IgD-negative memory B cell (primary cell): ENCODE data around the gene MEGF6. TPM values are rescaled to one million over a fixed set of nuclear protein-coding genes. Genes with fewer than 3 reads are reported as not detected.
"Not testable (repeated sequence)": the region's sequence is repeated elsewhere in the genome, so short reads cannot be mapped to it uniquely, and the experiment has no call there.

ENCODE experiments used
- H3K27ac Mint-ChIP-seq, 3 donors: one replicate each; pipeline ENCODE4 v1.8.0; 2020 to 2022; ENCODE audit warnings: mild to moderate bottlenecking in 3 of 3, mixed read lengths in 3 of 3, moderate library complexity in 1 of 3
- H3K27me3 Mint-ChIP-seq: one replicate; pipeline ENCODE4 v1.8.0; 2021; ENCODE audit warnings: mixed read lengths
- H3K36me3 Mint-ChIP-seq: one replicate; pipeline ENCODE4 v1.8.0; 2020; ENCODE audit warnings: mild to moderate bottlenecking, mixed read lengths
- H3K4me1 Mint-ChIP-seq, 3 donors: one replicate each; pipeline ENCODE4 v1.8.0; 2020 to 2022; ENCODE audit warnings: mixed read lengths in 3 of 3, mild to moderate bottlenecking in 1 of 3
- H3K4me3 Mint-ChIP-seq, 4 donors: one replicate each; pipeline ENCODE4 v1.8.0; 2020 to 2022; ENCODE audit warnings: mild to moderate bottlenecking in 4 of 4, mixed read lengths in 4 of 4, moderate library complexity in 3 of 4
- H3K9me3 Mint-ChIP-seq, 3 donors: one replicate each; pipeline ENCODE4 v1.8.0; 2020 to 2021; ENCODE audit warnings: mixed read lengths in 3 of 3, mild to moderate bottlenecking in 1 of 3
- polyA plus RNA-seq: library from polyadenylated mRNA; unstranded; fragments of 300-500 nt; fragmentation: Illumina TruSeq; gene quantifications from one replicate; pipeline ENCODE4 v1.2.3, GENCODE V29; 2021

MEGF6 gene
- polyA plus RNA-seq, 1 donor from 2014 or later = 2.3 TPM

DNA sequence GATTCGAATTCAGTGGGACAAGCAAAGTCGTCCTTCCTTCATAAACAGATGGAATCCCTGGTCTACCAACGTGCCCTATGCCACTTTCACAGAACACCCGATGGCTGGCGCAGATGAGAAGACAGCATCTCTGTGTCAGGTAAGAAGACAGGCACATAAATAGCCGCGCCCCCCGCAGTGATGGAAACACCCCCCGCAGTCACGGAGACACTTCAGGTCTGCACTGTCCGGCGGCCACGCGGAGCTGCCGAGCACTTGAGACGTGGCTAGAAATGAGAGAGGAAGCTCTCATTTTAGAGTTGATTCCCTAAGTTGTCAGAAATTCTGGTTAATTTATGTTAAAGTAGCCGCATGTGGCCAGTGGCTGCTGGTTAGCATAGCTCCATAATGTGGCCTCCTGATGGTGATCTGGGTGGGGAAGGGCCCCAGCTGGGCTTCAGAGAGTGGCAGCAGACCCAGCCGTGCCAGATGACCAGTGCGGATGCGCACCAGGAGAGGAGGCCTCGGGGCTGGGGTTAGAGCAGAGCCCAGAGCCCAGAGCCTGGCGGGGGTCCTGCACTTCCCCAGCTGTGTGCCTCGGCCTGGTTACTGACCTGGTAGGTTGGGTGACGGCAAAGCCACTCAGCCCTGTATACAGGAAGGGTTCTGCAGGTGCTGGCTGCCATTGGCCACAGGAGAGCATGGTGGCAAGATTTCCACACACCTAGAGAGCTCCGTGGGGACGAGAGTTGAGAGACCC is 16.4 kb upstream of the MEGF6 start:
- Mint-ChIP-seq H3K27me3 (no peaks in the 10 kb centered on the region), H3K9me3 (no peaks in the 10 kb centered on the region), H3K4me1 (peaks cover 19 to 26% (median 23%) of the 10 kb centered on the region in 3 donors), H3K27ac (no peak overlapping the region), H3K4me3 (peak overlapping the region in 1 of 4 donors; percentile 75), H3K36me3 (peaks cover 1% of the 10 kb centered on the region)

DNA sequence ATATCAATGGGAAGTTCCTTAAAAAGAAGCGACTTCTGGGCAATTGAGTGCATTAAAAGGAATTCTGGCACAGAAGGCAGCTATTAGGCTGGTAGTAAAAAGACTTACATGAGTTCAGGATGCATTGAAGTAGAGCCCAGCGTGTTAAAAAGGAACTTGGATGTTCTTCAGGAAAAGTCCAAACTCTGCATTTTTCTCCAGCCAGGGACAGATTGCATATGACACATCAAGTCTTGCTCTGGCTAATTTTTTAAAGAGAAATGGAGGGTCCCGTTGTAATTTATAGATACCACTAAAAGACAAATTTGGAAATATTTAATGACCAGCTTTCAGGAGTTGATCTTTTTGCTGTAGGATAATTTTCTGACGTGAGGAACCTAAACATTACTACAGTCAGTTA is 14.7 kb upstream of the MEGF6 start:
- H3K27me3 Mint-ChIP-seq = no peaks in the 10 kb centered on the region
- H3K27ac Mint-ChIP-seq = peak overlapping the region; percentile 13 to 86 (median 80)
- H3K4me3 Mint-ChIP-seq = peak overlapping the region; percentile 83 to 99 (median 94)
- peaks cover 26 to 32% (median 29%) of the 10 kb centered on the region in 3 donors for H3K4me1 Mint-ChIP-seq
- no peaks in the 10 kb centered on the region for H3K9me3 Mint-ChIP-seq
- H3K36me3 Mint-ChIP-seq = peaks cover 1% of the 10 kb centered on the region

DNA sequence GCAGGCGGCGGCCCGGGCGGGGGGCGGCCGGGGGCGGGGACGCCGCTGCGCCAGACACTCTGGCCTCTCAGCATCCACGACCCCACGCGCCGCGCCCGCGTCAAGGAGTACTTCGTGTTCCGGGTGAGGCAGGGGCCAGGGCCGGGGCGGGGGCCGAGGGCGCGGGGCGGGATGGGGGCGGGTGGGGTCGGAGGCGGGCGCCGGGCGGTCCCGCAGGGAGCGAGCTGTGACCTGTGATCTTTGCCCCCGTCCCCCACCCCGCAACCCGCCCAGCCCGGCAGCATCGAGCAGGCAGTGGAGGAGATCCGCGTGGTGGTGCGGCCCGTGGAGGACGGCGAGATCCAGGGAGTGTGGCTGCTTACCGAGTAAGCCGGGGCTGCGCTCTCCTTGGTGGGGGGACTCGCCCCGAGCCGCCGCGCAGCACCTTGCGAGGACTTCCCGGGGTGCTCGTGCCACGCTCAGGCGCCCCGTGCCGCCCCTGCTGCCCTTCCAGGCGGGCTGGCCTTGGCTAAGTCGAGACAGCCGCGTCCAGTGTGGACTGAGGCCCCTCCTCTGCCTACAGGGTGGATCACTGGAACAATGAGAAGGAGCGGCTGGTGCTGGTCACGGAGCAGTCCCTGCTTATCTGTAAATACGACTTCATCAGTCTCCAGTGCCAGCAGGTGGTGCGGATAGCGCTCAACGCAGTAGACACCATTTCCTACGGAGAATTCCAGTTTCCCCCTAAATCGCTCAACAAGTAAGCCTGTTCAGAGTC is 14.0 kb upstream of the MEGF6 start:
- no peaks in the 10 kb centered on the region for H3K9me3 Mint-ChIP-seq
- H3K27me3 Mint-ChIP-seq = no peaks in the 10 kb centered on the region
- H3K4me1 Mint-ChIP-seq = peaks cover 26 to 30% (median 27%) of the 10 kb centered on the region in 3 donors
- peak overlapping the region; percentile 83 to 99 (median 94) for H3K4me3 Mint-ChIP-seq
- H3K27ac Mint-ChIP-seq = peak overlapping the region in 2 of 3 donors; percentile 46 to 86
- peaks cover 1% of the 10 kb centered on the region for H3K36me3 Mint-ChIP-seq

DNA sequence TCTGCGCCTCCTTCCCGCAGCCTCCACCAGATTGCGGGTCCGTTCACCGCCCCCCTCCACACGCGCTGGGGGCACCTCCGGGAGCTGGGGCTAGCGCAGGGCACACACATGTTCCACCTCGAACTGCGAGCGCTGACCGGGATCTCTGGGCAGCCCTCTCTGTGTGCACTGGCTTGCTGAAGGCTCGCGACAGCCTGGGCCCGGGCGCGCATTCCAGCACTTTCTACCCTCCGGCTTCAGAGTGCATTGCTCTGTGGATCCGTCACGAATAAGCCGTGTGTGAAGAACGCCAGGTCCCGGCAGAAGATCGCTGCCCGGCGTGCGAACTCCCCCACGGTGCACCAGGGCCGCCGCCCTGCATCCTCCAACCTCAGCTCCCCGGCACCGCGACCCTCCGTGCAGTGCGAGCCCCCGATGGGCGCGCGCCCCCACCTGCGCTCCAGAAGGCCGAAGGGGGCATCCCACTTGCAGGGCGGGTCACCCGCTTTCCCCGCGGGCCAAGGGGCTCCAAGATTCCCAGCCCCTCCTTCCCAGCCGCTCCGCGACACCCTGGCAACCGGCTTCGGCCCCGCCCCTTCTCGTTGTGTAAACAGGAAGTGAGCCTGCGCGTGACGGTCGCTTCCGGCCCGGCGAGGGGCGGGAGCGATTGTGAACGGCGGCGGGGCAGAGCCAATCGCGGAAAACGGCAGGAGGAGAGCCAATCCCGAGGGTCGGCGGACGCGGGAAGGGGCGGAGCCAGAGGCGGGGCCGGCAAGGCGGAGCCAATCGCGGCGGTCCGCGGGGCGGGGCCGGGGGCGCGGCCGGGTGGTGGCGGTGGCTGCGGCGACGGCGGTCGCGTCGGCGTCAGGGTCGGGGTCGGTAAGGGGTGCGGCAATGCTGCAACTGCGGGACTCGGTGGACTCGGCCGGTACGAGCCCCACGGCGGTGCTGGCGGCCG is 13.2 kb upstream of the MEGF6 start, which contains the start of gene TPRG1L:
TSS of gene TPRG1L (plus strand) at position 816 of the 937 bp plus-strand sequence. CDS start at position 874, 58 bp downstream.
- H3K4me3 Mint-ChIP-seq = peak within 1 kb of the TSS; percentile 93 to 99 (median 94)
- peaks cover 1% of the 10 kb centered on the region for H3K36me3 Mint-ChIP-seq
- peak within 1 kb of the TSS; percentile 86 to 95 (median 93) for H3K27ac Mint-ChIP-seq
- H3K9me3 Mint-ChIP-seq = no peaks in the 10 kb centered on the region
- peaks cover 23 to 26% (median 26%) of the 10 kb centered on the region in 3 donors for H3K4me1 Mint-ChIP-seq
- no peaks in the 10 kb centered on the region for H3K27me3 Mint-ChIP-seq

DNA sequence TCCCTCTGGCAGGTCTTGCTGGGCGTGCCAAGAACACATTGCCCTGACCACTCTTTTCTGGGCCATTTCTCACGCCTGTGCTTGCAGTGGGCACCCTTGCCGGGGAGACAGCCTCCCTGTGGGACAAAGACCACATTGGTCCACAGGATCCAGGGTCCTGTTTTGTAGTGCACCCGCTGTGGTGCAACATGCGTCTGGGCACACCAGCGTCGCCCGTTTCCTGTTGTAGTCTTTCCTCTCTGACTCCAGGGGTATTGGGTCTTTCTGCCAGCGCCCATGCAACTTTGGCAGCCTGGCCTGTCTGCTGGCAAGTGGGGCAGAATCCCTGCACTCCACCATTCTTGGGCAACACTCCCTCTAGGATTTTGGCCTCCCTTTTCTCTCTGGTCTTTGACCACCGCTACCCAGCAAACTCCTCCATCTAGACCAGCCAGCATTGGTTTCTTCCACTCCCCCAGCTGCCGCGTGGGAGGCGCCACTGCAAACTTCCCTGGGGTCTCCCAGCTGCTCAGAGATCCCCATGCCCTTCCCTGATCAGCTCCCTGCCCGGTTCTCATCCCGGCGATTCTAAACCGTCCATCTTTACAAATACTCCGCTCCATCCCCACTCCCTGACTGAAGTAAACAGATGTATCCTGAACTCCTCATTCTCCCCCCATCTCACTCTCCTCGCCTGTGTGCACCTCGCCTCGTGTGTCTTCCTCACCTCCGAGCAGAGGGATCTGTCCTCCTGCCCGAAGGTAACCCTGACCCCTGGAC is 12.3 kb upstream of the MEGF6 start:
- H3K27ac Mint-ChIP-seq = peak overlapping the region; percentile 84 to 95 (median 93)
- H3K9me3 Mint-ChIP-seq = no peaks in the 10 kb centered on the region
- H3K4me1 Mint-ChIP-seq = peaks cover 26 to 27% (median 26%) of the 10 kb centered on the region in 3 donors
- peaks cover 1% of the 10 kb centered on the region for H3K36me3 Mint-ChIP-seq
- peak overlapping the region; percentile 93 to 99 (median 94) for H3K4me3 Mint-ChIP-seq
- H3K27me3 Mint-ChIP-seq = no peaks in the 10 kb centered on the region

DNA sequence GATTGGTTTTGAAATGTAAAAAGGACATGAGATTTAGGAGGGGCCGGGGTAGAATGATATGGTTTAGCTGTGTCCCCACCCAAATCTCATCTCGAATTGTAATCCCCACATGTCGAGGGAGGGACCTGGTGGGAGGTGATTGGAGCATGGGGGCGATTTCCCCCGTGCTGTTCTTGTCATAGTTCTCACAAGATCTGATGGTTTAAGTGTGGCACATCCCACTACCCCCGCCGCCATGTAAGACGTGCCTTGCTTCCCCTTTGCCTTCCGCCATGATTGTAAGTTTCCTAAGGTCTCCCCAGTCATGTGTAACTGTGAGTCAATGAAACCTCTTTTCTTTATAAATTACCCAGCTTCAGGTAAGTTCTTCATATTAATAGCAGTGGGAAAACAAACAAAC is 10.8 kb upstream of the MEGF6 start:
- peaks cover 26 to 27% (median 26%) of the 10 kb centered on the region in 3 donors for H3K4me1 Mint-ChIP-seq
- peak overlapping the region in 3 of 4 donors; percentile 20 to 63 (median 63) for H3K4me3 Mint-ChIP-seq
- H3K36me3 Mint-ChIP-seq, H3K27me3 Mint-ChIP-seq, H3K9me3 Mint-ChIP-seq: not testable (repeated sequence)
- peak overlapping the region in 2 of 3 donors; percentile 14 to 57 for H3K27ac Mint-ChIP-seq

DNA sequence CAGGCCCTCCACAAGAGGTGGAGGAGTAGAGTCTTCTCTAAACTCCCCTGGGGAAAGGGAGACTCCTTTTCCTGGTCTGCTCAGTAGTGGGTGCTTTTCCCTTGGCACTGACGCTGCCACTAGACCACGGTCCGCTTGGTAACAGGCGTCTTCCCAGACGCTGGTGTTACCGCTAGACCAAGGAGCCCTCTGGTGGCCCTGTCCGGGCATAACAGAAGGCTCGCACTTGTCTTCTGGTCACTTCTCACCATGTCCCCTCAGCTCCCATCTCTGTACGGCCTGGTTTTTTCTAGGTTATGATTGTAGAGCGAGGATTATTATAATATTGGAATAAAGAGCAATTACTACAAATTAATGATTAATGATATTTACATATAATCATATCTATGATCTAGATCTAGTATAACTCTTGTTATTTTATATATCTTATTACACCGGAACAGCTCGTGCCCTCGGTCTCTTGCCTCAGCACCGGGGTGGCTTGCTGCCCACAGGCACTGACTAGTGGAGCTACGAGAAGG is 9.9 kb upstream of the MEGF6 start:
- Mint-ChIP-seq H3K4me1 (peaks cover 24 to 27% (median 26%) of the 10 kb centered on the region in 3 donors), H3K4me3 (peak overlapping the region in 2 of 4 donors; percentile 16 to 63), H3K27ac (peak overlapping the region in 1 of 3 donors; percentile 57)
- not testable (repeated sequence) for H3K36me3 Mint-ChIP-seq, H3K9me3 Mint-ChIP-seq, H3K27me3 Mint-ChIP-seq

DNA sequence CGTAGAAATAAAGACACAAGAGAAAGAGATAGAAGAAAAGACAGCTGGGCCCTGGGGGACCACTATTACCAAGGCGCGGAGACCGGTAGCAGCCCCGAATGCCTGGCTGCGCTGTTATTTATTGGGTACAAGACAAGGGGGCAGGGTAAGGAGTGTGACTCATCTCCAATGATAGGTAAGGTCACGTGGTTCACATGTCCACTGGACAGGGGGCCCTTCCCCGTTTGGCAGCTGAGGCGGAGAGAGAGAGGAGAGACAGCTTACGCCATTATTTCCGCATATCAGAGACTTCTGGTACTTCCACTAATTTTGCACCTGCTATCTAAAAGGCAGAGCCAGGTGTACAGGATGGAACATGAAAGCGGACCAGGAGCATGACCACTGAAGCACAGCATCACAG is 9.4 kb upstream of the MEGF6 start:
- no peaks in the 10 kb centered on the region for H3K9me3 Mint-ChIP-seq
- H3K4me1 Mint-ChIP-seq = peaks cover 19 to 22% (median 22%) of the 10 kb centered on the region in 3 donors
- H3K36me3 Mint-ChIP-seq = no peaks in the 10 kb centered on the region

DNA sequence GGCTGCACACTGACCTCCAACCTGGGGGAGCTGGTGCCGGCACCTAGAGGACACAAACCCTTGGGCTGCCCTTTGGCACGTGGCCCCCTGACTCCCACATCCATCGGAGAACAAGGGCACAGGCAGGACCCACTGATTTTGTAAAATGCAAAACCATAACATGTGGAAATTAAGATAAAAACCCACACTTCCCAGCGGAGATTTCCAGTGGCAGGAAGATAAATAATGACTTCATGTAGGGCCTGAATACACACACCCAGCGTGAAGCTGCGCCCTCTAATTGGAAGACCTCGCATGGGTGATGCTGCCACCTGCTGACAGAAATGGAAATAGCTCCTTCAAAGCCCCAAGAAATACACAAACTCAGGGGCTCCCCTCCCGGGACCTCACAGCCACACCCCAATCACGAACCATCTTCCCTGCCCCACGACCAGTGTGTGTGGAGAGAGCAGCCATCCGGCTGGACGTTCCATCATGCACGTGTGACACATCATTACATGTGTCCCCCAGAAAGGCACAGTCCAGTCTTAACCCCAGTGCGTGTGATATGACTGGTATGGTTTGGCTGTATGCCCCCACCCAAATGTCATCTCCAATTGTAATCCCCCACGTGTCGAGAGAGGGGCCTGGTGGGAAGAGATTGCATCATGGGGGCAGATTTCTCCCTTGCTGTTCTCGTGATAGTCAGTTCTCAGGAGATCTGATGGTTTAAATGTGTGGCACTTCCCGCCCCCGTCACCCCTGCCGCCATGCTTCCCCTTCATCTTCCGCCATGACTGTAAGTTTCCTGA is 7.8 kb upstream of the MEGF6 start:
- Mint-ChIP-seq H3K27me3 (peaks cover 16% of the 10 kb centered on the region), H3K36me3 (no peaks in the 10 kb centered on the region), H3K9me3 (no peaks in the 10 kb centered on the region), H3K4me1 (peaks cover 13 to 21% (median 17%) of the 10 kb centered on the region in 3 donors), H3K27ac (peak overlapping the region in 2 of 3 donors; percentile 3 to 31), H3K4me3 (peak overlapping the region in 1 of 4 donors; percentile 12)

More for the DNA sequence above, 9.4 kb upstream of the MEGF6 start:
- H3K27ac Mint-ChIP-seq = peak overlapping the region in 1 of 3 donors; percentile 57
- H3K4me3 Mint-ChIP-seq = peak overlapping the region in 1 of 4 donors; percentile 63
- peaks cover 6% of the 10 kb centered on the region for H3K27me3 Mint-ChIP-seq

DNA sequence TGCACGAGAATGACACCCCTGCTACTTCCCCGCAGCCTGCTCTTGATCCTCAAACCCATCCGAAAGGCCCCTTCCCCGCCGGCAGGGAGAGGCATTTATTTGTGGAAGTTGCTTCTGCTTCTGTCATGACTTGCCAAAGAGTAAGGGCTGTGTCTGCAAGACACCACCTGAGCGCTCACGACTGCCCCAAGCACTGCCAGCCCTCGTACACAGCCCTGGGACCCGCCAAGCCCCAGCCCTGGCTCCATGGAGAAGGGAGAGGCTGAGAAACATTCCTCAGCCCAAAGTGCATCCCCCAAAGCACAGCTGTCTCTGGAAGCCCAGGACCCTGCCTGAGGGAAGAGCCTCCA is 7.2 kb upstream of the MEGF6 start:
- H3K9me3 Mint-ChIP-seq = no peaks in the 10 kb centered on the region
- no peak overlapping the region for H3K27ac Mint-ChIP-seq
- H3K27me3 Mint-ChIP-seq = peaks cover 16% of the 10 kb centered on the region
- H3K36me3 Mint-ChIP-seq = no peaks in the 10 kb centered on the region
- H3K4me1 Mint-ChIP-seq = peaks cover 8 to 16% (median 12%) of the 10 kb centered on the region in 3 donors
- no peak overlapping the region for H3K4me3 Mint-ChIP-seq

DNA sequence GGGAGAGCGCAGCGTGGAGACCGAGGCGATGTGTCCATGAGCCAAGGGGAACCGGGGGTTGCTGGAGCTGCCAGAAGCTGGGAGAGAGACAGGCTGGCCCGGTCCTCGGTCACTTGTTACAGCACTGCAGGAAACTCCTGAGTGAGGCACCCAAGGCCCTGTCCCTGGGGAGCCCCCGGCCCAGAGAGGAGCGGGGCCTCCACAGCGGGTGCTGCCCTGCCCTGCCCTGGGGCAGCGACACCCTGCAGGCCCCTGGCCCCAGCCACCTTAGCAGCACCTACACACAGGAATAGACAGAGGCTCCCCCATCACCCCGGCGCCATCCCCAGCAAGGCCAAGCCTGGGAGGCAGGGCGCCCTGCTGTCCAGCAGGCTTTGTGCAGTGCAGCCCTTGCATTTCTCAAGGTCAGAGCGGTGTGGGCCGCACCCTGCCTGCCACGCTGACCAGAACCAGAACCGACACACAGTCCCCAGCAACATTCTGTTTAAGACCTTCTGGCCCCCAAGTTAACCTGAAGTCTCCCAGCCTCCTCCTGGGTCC is 6.6 kb upstream of the MEGF6 start:
- no peak overlapping the region for H3K27ac Mint-ChIP-seq

DNA sequence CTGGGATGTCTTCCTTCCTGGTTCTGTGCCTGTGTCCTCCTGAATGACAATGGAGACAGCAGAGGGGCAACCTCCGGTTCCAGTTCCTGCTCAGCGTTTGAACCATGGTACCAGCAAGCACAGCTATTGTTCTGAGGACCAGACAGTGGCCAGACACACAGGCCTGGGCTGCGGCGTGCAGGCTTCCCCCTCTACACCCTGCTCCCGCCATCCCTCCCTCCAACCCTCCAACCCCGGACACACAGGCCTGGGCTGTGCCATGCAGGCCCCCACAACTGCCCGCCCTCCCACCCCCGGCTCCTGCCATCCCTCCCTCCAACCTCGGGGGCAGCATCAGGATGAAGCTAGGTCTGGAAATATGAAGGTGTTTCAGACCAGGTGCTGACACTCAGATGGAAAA is 5.6 kb upstream of the MEGF6 start:
- peaks cover 3 to 7% (median 7%) of the 10 kb centered on the region in 3 donors for H3K4me1 Mint-ChIP-seq
- H3K36me3 Mint-ChIP-seq = no peaks in the 10 kb centered on the region
- no peaks in the 10 kb centered on the region for H3K9me3 Mint-ChIP-seq
- peaks cover 25% of the 10 kb centered on the region for H3K27me3 Mint-ChIP-seq
- H3K27ac Mint-ChIP-seq = no peak overlapping the region
- H3K4me3 Mint-ChIP-seq = no peak overlapping the region

More for the DNA sequence above, 6.6 kb upstream of the MEGF6 start:
- H3K9me3 Mint-ChIP-seq = no peaks in the 10 kb centered on the region
- no peaks in the 10 kb centered on the region for H3K36me3 Mint-ChIP-seq
- H3K4me1 Mint-ChIP-seq = peaks cover 7 to 13% (median 9%) of the 10 kb centered on the region in 3 donors
- H3K27me3 Mint-ChIP-seq = peaks cover 20% of the 10 kb centered on the region
- H3K4me3 Mint-ChIP-seq = peak overlapping the region in 1 of 4 donors; percentile 45
